BE2C (cell line): ENCODE results near the gene SYT13.
A peak's percentile ranks its signal among the peaks of the same experiment; 100 is the strongest.

ENCODE experiments used
- DNase-seq: peaks from one replicate; pipeline ENCODE4 v3.0.0-alpha.2; 2020
- H3K27me3 ChIP-seq: fragments of 250-450 bp; sonication (Bioruptor Pico); 2 replicates; pipeline ENCODE4 v1.5.1; 2020; ENCODE audit warnings: mild to moderate bottlenecking
- H3K36me3 ChIP-seq: fragments of 250-450 bp; sonication (Bioruptor Pico); 2 replicates; pipeline ENCODE4 v1.5.1; 2020; ENCODE audit warnings: mild to moderate bottlenecking
- H3K4me1 ChIP-seq: fragments of 250-450 bp; sonication (Bioruptor Pico); 2 replicates; pipeline ENCODE4 v1.5.1; 2020
- H3K4me3 ChIP-seq: 2 replicates; pipeline ENCODE4 v1.5.1; 2011; ENCODE audit warnings: low read depth, low read length
- H3K9me3 ChIP-seq: fragments of 250-450 bp; sonication (Bioruptor Pico); 2 replicates; pipeline ENCODE4 v1.5.1; 2020
- CTCF ChIP-seq: IDR thresholded peaks from 2 replicates; pipeline ENCODE4 v1.5.1; 2012; ENCODE audit warnings: mild to moderate bottlenecking, low read depth, low read length

SYT13 gene

GRCh38 chr11:45267052-45267451 lies 19.1 kb downstream of the SYT13 start:
- TF ChIP-seq CTCF: peak; percentile 51
- no peaks in the 10 kb centered on the region for H3K4me1 ChIP-seq
- no peaks in the 10 kb centered on the region for H3K36me3 ChIP-seq
- DNase-seq: peak; percentile 34
- no peaks in the 10 kb centered on the region for H3K27me3 ChIP-seq
- H3K9me3 ChIP-seq: no peaks in the 10 kb centered on the region
- H3K4me3 ChIP-seq: no peak overlapping the region

- Histone ChIP-seq H3K9me3 (no peaks in the 10 kb centered on the region), H3K4me3 (no peak overlapping the region), H3K36me3 (no peaks in the 10 kb centered on the region), H3K4me1 (no peaks in the 10 kb centered on the region), H3K27me3 (no peaks in the 10 kb centered on the region)
- no peak for DNase-seq
- no peak for TF ChIP-seq CTCF
These were observed 19.5 kb downstream of the SYT13 start for GRCh38 chr11:45266676-45267020.

- TF ChIP-seq CTCF: no peak
- no peak for DNase-seq
- H3K4me1 ChIP-seq: no peaks in the 10 kb centered on the region
- no peaks in the 10 kb centered on the region for H3K36me3 ChIP-seq
- H3K4me3 ChIP-seq: no peak overlapping the region
- no peaks in the 10 kb centered on the region for H3K27me3 ChIP-seq
- no peaks in the 10 kb centered on the region for H3K9me3 ChIP-seq
These were observed 20.0 kb downstream of the SYT13 start for GRCh38 chr11:45265969-45266675.

- H3K4me3 ChIP-seq: no peak overlapping the region
- DNase-seq: no peak
- no peaks in the 10 kb centered on the region for H3K4me1 ChIP-seq
- H3K9me3 ChIP-seq: no peaks in the 10 kb centered on the region
- no peak for TF ChIP-seq CTCF
- H3K36me3 ChIP-seq: no peaks in the 10 kb centered on the region
- no peaks in the 10 kb centered on the region for H3K27me3 ChIP-seq
These were observed 21.2 kb downstream of the SYT13 start for GRCh38 chr11:45264839-45265515.

- no peak for DNase-seq
- no peak for TF ChIP-seq CTCF
- no peaks in the 10 kb centered on the region for H3K4me1 ChIP-seq
These were observed 22.4 kb downstream of the SYT13 start for GRCh38 chr11:45263773-45264172.

GRCh38 chr11:45262900-45263299 lies 23.2 kb downstream of the SYT13 start:
- TF ChIP-seq CTCF: no peak
- Histone ChIP-seq H3K27me3 (no peaks in the 10 kb centered on the region), H3K4me1 (no peaks in the 10 kb centered on the region), H3K36me3 (no peaks in the 10 kb centered on the region), H3K4me3 (no peak overlapping the region), H3K9me3 (no peaks in the 10 kb centered on the region)
- no peak for DNase-seq

More at GRCh38 chr11:45263773-45264172, 22.4 kb downstream of the SYT13 start:
- no peaks in the 10 kb centered on the region for H3K36me3 ChIP-seq
- no peaks in the 10 kb centered on the region for H3K9me3 ChIP-seq
- H3K27me3 ChIP-seq: no peaks in the 10 kb centered on the region
- H3K4me3 ChIP-seq: no peak overlapping the region
